Urinary bladder (tissue), 4 donors: ENCODE results near the gene EPB41L5. TPM values are rescaled to one million over a fixed set of nuclear protein-coding genes. Genes with fewer than 3 reads are reported as not detected.

ENCODE experiments used
- DNase-seq: peaks from one replicate; pipeline ENCODE4 v3.0.0-alpha.2; 2015; ENCODE audit errors: extremely low spot score
- H3K27ac ChIP-seq: one replicate; pipeline ENCODE4 v1.5.1; 2013; ENCODE audit warnings: low read depth, mild to moderate bottlenecking, moderate library complexity
- H3K36me3 ChIP-seq: one replicate; pipeline ENCODE4 v1.6.1; 2013; ENCODE audit warnings: mild to moderate bottlenecking, moderate library complexity; ENCODE audit not compliant: insufficient read depth
- H3K4me1 ChIP-seq: one replicate; pipeline ENCODE4 v1.6.1; 2013; ENCODE audit warnings: mild to moderate bottlenecking, moderate library complexity; ENCODE audit not compliant: insufficient read depth
- H3K4me3 ChIP-seq: one replicate; pipeline ENCODE4 v1.5.1; 2013; ENCODE audit warnings: low read depth, low read length
- WGBS: extraction: QIAGEN DNeasy Blood & Tissue Kit; methylation state at CpG from one replicate; pipeline ENCODE4 v1.1.7; 2013; 5-methylcytosine and 5-hydroxymethylcytosine counted together
- polyA plus RNA-seq: library from polyadenylated mRNA; stranded (reverse); fragments of 200-250 nt; gene quantifications from one replicate; pipeline ENCODE4 v1.2.3, GENCODE V29; 2013
- small RNA-seq: library from RNA; depleted of rRNA; stranded (forward); fragments of <200 nt; gene quantifications from one replicate; pipeline ENCODE3, GENCODE V24; 2014
- total RNA-seq: library from RNA; depleted of rRNA; stranded (reverse); fragments of >200 nt; gene quantifications from one replicate; pipeline ENCODE4 v1.2.3, GENCODE V29; 2014
- donor health status: healthy with polysubstance abuse.
- donor health status: healthy.

The EPB41L5 gene
- total and polyA plus RNA-seq, 2 donors: 10.3 to 48.3 TPM

DNA sequence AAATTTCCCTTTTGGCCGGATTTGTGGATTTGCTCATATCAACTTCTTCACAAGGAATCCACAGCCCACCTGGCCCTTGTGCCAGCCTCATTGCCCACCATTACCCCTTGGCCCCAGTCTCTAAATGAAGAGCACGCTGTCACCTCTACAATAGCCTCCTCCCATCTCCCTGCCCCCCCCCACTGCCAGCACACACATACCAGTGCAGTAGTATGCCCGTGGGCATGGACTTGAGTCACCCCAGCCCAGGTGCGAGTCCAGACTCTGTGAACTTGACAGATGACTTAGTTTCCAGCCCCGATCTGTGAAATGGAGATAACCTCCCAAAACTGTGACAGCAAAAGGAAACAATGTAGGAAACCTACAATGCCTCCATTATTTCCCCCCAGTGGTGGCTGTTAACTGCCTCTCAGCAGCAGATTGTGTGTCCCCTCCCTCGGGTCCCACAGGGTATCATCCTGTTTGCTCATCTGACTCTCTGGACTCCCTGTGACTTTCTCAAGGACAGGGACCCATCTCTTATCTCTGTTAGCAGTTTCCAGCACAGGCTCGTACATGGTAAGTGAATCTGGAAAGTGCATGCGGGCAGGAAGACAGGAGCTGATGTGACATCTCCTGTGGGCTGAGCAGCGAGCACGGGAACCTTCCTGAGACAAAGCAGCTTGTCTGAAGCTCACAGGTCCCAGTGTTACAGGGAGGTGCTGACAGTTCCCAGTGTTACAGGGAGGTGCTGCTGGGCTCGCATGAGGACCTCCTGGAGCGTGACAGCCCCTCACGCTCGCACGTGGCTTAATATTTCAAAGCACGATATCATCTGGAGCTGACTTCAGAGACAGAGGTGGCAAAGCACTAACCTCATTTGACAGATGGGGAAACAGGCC, 214.5 kb downstream of the EPB41L5 start:
- Histone ChIP-seq H3K4me1 (no peaks in the 10 kb centered on the region), H3K27ac (no peak overlapping the region), H3K4me3 (no peak overlapping the region), H3K36me3 (no peaks in the 10 kb centered on the region)
- 77% methylated on average over 16 of the region's 16 CpGs for WGBS
- DNase-seq: no peak

DNA sequence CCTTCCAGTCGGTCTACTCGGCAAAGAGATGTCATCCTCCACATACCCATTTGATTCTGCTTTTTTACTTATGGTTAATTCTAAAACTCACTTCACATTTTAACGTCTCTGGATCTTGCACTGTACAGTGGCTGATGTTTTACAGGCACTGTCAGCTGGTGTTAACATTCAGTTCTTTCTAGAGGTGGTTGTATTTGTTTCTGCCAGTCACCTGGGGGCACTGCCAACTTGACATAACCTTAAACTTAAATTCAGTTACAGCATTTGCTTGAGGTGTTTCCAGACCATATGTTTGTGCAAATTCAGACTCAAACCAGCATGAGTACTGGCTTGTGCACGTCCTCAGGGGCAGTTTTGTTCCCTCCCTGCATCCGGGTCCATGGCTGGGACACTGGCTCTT, 215.6 kb downstream of the EPB41L5 start:
- Histone ChIP-seq H3K4me3 (no peak overlapping the region), H3K27ac (no peak overlapping the region), H3K4me1 (no peaks in the 10 kb centered on the region), H3K36me3 (no peaks in the 10 kb centered on the region)
- WGBS: 57% methylated on average over 5 of the region's 5 CpGs
- no peak for DNase-seq

Small RNAs within 50 kb of the gene (small RNA-seq; reads per million reads assigned to genes)
- gene MTND4LP14 (not detected), gene RF00019 (not detected)

Other genes starting within 250 kb of the EPB41L5 start
- 20.0 TPM for gene TMEM185B, start 210.3 kb downstream of the EPB41L5 start, total RNA-seq
- 20.0 TPM for gene TMEM185B, start 210.3 kb downstream of the EPB41L5 start, polyA plus RNA-seq
- gene RALB, start 239.8 kb downstream of the EPB41L5 start, total RNA-seq: 60.9 TPM
- gene RALB, start 239.8 kb downstream of the EPB41L5 start, polyA plus RNA-seq: 72.2 TPM